Epithelial cell of proximal tubule (primary cell): ENCODE measurements around the gene PREX1. TPM values are rescaled to one million over a fixed set of nuclear protein-coding genes. Genes with fewer than 3 reads are reported as not detected.

Experiments
- DNase-seq: peaks from one replicate; pipeline ENCODE4 v3.0.0-alpha.2; 2011; ENCODE audit warnings: low read depth
- H3K4me3 ChIP-seq: 2 replicates; pipeline ENCODE4 v1.5.1; 2011; ENCODE audit warnings: low read depth, mild to moderate bottlenecking, low read length
- total RNA-seq: library from RNA; depleted of rRNA; stranded (reverse); fragments of >200 nt; gene quantifications from 2 replicates; pipeline ENCODE4 v1.2.3, GENCODE V29; 2015
- TF ChIP-seq, protein P1 (sequence below): conservative IDR thresholded peaks from 2 replicates; pipeline ENCODE4 v1.5.1; 2012; ENCODE audit warnings: low read depth, mild to moderate bottlenecking, low read length

PREX1 gene
- total RNA-seq, 1 donor from 2014 or later, result 4.7 TPM

DNA sequence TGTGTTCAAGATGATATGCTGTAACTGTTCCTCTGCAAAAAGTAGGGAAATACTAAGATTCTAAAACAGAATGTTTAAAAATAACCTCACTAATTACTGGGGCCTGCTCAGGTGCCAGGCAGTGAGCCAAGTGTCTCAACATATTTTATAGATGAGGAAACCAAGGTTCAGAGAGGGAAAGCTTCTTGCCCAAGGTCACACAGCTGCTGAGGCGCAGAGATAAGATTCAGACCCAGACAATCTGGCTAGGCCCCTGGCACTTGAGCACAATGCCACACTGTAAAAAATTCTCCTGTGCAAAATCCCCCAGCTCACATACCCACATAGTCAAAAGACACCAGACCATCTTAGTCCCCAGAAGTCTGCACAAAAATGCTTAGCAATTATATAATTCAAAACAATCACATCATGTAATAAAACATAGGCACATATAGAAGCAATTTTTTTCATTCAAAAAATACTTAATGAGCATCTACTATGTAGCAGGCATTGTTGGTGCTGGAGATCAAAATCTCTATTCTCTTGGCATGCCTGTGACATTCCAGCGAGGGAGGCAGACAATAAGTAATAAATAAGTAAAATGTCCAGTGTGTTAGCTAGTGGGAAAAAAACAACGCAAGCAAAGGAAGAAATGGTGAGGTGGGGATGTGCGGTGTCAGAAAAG, 10.3 kb downstream of the PREX1 start:
- DNase-seq, result no peak

DNA sequence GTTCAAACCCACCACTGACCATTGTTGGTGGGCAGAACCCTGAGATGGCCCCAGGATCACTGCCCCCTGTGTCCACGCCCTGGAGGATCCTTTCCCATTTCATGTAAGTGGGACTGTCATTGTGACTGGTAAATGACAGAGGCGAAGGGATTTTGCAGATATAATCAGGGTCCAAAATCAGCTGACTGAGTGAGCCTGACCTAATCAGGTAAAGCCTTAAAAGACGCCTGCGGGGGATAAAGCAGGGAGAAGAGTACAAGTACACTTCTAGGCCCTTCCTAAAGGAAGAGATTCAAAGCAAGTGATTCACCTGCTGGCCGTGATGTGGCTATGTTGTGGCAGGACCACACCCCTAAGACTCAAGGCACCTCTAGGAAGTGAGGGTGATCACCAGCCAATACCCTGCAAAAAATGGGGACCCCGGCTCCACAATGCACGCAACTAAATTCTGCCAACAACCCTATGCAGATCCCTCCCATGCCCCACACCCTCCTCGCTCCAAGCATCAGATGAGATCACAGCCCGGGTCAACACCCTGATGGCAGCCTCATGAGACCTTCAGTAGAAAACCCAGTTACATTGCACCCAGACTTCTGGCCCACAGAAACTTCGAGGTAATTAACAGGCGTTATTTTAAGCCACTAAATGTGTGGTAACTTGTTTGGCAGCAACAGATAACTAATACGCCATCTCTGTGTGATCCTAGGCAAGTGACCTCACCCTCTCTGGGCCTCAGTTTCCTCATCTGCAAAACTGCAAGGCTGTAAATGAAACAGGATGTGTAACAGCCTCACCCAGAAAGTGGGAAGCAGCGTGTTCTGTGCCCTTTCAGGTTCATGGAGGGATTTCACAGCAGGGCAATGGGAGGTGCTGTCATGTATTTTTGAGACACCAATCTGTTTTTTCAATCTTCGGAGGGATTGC, 11.3 kb downstream of the PREX1 start:
- TF ChIP-seq, protein P1, sequence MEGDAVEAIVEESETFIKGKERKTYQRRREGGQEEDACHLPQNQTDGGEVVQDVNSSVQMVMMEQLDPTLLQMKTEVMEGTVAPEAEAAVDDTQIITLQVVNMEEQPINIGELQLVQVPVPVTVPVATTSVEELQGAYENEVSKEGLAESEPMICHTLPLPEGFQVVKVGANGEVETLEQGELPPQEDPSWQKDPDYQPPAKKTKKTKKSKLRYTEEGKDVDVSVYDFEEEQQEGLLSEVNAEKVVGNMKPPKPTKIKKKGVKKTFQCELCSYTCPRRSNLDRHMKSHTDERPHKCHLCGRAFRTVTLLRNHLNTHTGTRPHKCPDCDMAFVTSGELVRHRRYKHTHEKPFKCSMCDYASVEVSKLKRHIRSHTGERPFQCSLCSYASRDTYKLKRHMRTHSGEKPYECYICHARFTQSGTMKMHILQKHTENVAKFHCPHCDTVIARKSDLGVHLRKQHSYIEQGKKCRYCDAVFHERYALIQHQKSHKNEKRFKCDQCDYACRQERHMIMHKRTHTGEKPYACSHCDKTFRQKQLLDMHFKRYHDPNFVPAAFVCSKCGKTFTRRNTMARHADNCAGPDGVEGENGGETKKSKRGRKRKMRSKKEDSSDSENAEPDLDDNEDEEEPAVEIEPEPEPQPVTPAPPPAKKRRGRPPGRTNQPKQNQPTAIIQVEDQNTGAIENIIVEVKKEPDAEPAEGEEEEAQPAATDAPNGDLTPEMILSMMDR, result no peak
- no peak overlapping the region for H3K4me3 ChIP-seq
- DNase-seq, result no peak

More for the DNA sequence above, 10.3 kb downstream of the PREX1 start:
- TF ChIP-seq, protein P1, result no peak
- no peak overlapping the region for H3K4me3 ChIP-seq

DNA sequence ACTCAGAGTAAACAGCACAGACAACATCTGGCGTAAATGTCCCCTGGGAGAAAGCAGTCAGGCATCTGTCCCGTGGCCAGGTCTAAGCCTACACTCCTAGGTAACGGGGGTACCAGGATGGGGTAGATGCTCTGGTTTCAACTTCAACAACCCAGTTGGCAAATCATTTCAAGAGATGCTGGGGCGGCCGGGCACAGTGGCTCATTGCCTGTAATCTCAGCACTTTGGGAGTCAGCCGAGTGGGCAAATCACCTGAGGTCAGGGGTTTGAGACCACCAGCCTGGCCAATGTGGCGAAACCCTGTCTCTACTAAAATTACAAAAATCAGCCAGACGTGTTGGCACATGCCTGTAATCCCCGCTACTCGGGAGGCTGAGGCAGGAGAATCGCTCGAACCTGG, 12.3 kb downstream of the PREX1 start:
- no peak for DNase-seq
- no peak overlapping the region for H3K4me3 ChIP-seq
- TF ChIP-seq, protein P1, result no peak

DNA sequence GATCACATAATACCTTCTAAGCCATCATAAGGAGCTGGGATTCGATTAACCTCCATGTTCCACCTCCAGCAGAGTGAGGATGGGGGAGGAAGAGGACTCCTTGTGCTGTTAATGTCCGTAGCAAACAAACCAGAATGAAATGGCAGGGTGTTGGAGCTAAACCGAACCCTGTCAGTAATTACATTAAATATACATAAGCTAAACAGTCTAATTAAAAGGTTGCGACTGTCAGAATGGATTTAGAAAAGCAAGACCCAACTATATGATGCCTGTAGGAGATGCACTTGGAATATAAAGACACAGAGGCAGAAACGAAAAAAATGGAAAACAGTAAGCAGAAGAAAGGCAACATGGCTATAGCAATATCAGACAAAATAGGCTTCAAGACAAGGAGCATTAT, 13.2 kb downstream of the PREX1 start:
- no peak overlapping the region for H3K4me3 ChIP-seq
- no peak for DNase-seq
- TF ChIP-seq, protein P1, result no peak

DNA sequence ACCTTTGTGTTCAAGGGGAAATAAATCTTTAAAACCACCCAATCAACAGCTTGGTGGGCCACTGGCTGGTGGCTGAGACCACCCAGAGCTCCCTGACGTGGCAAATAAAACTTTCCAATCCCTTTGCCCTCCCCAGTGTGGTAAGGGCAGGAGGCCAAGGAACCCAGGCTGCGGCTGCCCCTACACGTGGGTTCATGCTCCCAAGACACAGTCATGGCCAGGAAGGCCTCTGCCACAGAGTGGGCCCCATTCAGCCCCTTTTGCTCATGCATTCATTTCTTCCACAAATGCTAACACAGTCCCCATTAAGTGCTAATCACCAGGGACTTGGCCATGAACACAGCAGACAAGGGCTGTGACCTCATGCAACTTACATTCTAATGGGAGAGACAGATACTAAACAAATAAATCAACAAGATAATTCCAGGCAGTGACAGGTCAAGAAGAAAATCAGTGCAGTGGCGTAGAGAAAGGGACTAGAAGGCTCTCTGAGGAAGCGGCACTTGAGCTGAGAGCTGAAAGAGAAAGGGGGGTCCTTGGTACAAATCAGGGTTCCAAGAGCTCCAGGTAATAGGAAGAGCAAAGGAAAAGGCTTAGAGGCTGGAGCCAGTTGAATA, 13.8 kb downstream of the PREX1 start:
- TF ChIP-seq, protein P1, result no peak

DNA sequence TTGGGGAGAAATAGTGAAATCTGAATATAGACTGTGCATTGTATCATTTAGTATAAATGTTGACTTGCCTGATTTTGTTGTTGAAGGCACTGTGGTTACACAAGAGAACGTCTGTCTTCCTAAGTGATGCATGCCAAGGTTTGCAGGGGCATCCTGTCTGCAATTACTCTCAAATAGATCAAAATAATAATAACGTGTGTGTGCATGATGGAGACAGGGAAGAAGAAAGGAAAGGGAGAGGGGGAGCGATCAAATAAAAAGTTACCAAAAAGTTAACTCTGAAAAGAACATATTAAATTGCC, 14.4 kb downstream of the PREX1 start:
- TF ChIP-seq, protein P1, result no peak
- no peak for DNase-seq
- no peak overlapping the region for H3K4me3 ChIP-seq

More for the DNA sequence above, 13.8 kb downstream of the PREX1 start:
- DNase-seq, result no peak
- H3K4me3 ChIP-seq, result no peak overlapping the region
